HUES64 (cell line): Measurements from ENCODE around the gene SOX4. TPM values are rescaled to one million over a fixed set of nuclear protein-coding genes. Genes with fewer than 3 reads are reported as not detected.
"Not testable (repeated sequence)": the region's sequence is repeated elsewhere in the genome, so short reads cannot be mapped to it uniquely, and the experiment has no call there.

Source experiments
- H3K27ac ChIP-seq: 2 replicates; pipeline ENCODE4 v1.7.0; 2013; ENCODE audit warnings: low read depth, low read length, inconsistent platforms
- H3K27me3 ChIP-seq: 2 replicates; pipeline ENCODE4 v1.6.1; 2013; ENCODE audit warnings: mild to moderate bottlenecking, low read length; ENCODE audit not compliant: insufficient read depth
- H3K36me3 ChIP-seq: 2 replicates; pipeline ENCODE4 v1.6.1; 2013; ENCODE audit warnings: mild to moderate bottlenecking, low read length; ENCODE audit not compliant: insufficient read depth
- H3K4me1 ChIP-seq: 2 replicates; pipeline ENCODE4 v1.6.1; 2013; ENCODE audit warnings: mild to moderate bottlenecking, low read length, moderate library complexity; ENCODE audit not compliant: insufficient read depth
- H3K4me3 ChIP-seq: 2 replicates; pipeline ENCODE4 v1.5.1; 2013; ENCODE audit warnings: mild to moderate bottlenecking, low read length, moderate library complexity
- H3K9ac ChIP-seq: 2 replicates; pipeline ENCODE4 v1.6.1; 2013; ENCODE audit warnings: mild to moderate bottlenecking, low read depth, low read length
- H3K9me3 ChIP-seq: 2 replicates; pipeline ENCODE4 v1.6.1; 2013; ENCODE audit warnings: low read depth, low read length; ENCODE audit not compliant: insufficient read depth
- WGBS: fragments of 150-250, 120-280 bp; methylation state at CpG from one replicate; pipeline ENCODE4 v1.1.7; 2013; ENCODE audit warnings: missing lambda C conversion rate; 5-methylcytosine and 5-hydroxymethylcytosine counted together
- polyA plus RNA-seq, 2 experiments: library from polyadenylated mRNA; stranded (reverse); fragments of 50-300 nt; gene quantifications; one replicate each; pipeline ENCODE4 v1.2.3, GENCODE V29; 2013

Gene SOX4
- polyA plus RNA-seq (2013, experiment 1 of 2) = 60.3 TPM
- polyA plus RNA-seq (2013, experiment 2 of 2) = 73.4 TPM

DNA sequence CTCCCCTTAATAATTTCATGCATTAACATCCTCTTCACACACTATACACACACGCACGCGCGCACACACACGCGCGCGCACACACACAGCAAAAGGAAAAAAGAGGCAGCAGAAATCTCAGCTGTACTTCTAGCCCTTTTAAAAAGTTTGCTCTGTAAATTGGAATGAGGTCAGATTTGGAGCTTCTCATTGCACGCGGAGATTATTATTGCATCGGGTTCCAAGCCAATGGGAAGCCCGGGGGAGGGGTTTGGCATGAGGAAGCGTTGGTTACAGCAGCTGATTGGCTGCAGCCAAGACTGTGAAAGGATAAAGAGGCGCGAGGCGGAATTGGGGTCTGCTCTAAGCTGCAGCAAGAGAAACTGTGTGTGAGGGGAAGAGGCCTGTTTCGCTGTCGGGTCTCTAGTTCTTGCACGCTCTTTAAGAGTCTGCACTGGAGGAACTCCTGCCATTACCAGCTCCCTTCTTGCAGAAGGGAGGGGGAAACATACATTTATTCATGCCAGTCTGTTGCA, at the start of gene SOX4:
TSS of gene SOX4 (plus strand) at position 340 of the 515 bp plus-strand sequence. CDS start 784 bp downstream, outside the sequence.
- Histone ChIP-seq H3K4me1 (peaks cover 21% of the 10 kb centered on the region), H3K4me3 (peak within 1 kb of the TSS; percentile 88), H3K36me3 (peaks cover 29% of the 10 kb centered on the region), H3K9ac (peak within 1 kb of the TSS; percentile 93), H3K9me3 (no peaks in the 10 kb centered on the region), H3K27me3 (0 out of 2 replicates have a peak, but pooled peaks cover 2% of the 10 kb centered on the region), H3K27ac (peak within 1 kb of the TSS; percentile 67)
- 1% methylated on average over 19 of the region's 19 CpGs for WGBS

DNA sequence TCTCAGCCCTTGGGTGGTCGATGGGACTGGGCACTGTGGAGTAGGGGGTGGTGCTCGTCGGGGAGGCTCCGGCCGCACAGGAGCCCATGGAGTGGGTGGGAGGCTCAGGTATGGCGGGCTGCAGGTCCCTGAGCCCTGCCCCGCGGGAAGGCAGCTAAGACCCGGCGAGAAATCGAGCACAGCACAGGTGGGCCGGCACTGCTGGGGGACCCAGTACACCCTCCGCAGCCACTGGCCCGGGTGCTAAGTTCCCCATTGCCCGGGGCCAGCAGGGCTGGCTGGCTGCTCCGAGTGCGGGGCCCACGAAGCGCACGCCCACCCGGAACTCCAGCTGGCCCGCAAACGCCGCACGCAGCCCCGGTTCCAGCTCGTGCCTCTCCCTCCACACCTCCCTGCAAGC, 41.3 kb upstream of the SOX4 start:
- H3K4me3 ChIP-seq, H3K36me3 ChIP-seq, H3K27me3 ChIP-seq, H3K4me1 ChIP-seq, H3K9ac ChIP-seq, H3K27ac ChIP-seq: not testable (repeated sequence)
- H3K9me3 ChIP-seq = peaks cover 11% of the 10 kb centered on the region
- WGBS = 93% methylated on average over 27 of the region's 27 CpGs

- no peak overlapping the region for H3K27ac ChIP-seq
- no peak overlapping the region for H3K4me3 ChIP-seq
- H3K27me3 ChIP-seq = no peaks in the 10 kb centered on the region
- whole genome bisulfite sequencing = 98% methylated on average over 5 of the region's 5 CpGs
- H3K9me3 ChIP-seq = peaks cover 7% of the 10 kb centered on the region
- no peak overlapping the region for H3K9ac ChIP-seq
- H3K36me3 ChIP-seq = no peaks in the 10 kb centered on the region
- peaks cover 4% of the 10 kb centered on the region for H3K4me1 ChIP-seq
These were observed 39.3 kb upstream of the SOX4 start for GRCh38 chr6:21554286-21554685.

DNA sequence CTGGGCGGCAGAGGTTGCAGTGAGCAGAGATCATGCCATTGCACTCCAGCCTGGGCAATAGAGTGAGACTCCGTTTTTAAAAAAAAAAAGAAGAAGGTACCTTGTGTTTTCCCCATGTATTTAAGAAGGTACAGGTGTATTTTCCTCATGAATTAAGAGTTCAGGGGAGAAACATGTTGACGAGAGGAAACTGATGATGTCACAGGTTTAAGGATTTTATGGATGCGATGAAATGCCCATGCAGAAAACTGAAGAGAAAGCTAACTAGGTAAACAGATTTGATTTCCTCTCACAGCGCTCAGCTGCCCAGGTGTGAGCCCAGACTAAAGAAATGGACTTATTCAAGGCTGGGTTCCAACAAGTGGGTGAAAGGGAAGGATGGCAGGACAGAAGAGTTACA, 38.4 kb upstream of the SOX4 start:
- no peak overlapping the region for H3K4me3 ChIP-seq
- no peaks in the 10 kb centered on the region for H3K27me3 ChIP-seq
- 95% methylated on average over 5 of the region's 5 CpGs for WGBS
- no peak overlapping the region for H3K9ac ChIP-seq
- no peak overlapping the region for H3K27ac ChIP-seq
- no peaks in the 10 kb centered on the region for H3K36me3 ChIP-seq
- H3K4me1 ChIP-seq = peaks cover 4% of the 10 kb centered on the region
- H3K9me3 ChIP-seq = 0 out of 2 replicates have a peak, but pooled peaks cover under 1% of the 10 kb centered on the region

DNA sequence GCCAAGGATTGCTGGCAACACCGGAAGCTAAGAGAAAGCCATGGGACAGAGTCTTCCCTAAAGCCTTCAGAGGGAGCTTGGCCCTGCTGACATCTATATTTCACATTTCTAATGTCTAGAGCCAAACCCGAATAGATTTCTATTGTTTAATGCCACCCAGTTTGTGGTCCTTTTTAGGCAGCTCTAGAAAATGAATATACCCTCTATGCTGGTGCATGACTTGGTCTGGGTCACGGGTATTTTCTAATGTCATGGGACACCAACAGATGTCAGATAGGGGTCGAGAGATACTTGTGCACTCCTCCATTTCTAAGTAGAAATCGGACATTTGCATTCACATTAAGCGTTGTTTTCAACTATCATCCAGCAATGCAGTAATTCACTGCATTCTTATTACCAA, 37.0 kb upstream of the SOX4 start:
- Histone ChIP-seq H3K27ac (no peak overlapping the region), H3K9me3 (no peaks in the 10 kb centered on the region), H3K9ac (no peak overlapping the region), H3K36me3 (no peaks in the 10 kb centered on the region), H3K4me3 (no peak overlapping the region), H3K27me3 (no peaks in the 10 kb centered on the region), H3K4me1 (peaks cover 4% of the 10 kb centered on the region)
- 93% methylated on average over 6 of the region's 6 CpGs for WGBS

GRCh38 chr6:21556968-21557721, 36.4 kb upstream of the SOX4 start:
- Histone ChIP-seq H3K9me3 (no peaks in the 10 kb centered on the region), H3K9ac (no peak overlapping the region), H3K36me3 (no peaks in the 10 kb centered on the region), H3K4me1 (peaks cover 4% of the 10 kb centered on the region), H3K27me3 (no peaks in the 10 kb centered on the region), H3K4me3 (no peak overlapping the region), H3K27ac (no peak overlapping the region)
- 98% methylated on average over 4 of the region's 5 CpGs for WGBS

DNA sequence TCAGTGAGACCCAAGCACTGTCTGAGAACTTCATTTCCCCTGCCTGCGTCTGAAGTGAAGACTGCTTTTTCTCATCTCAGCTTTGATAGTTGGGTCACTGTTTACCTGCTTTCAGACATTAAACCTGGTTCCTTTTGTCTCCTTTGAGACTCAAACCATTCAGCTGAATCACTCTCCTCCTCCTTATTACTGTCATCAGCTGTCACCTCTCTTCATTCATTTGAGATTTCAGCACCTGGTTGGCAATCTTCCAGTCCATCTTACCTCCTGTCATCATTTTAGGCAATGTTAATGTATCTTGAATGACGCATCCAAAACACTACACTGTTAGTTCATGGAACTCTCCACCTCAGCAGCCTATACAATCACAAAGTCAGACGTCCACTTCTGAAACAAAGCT, 34.3 kb upstream of the SOX4 start:
- Histone ChIP-seq H3K36me3 (no peaks in the 10 kb centered on the region), H3K9me3 (no peaks in the 10 kb centered on the region), H3K27ac (no peak overlapping the region), H3K4me1 (no peaks in the 10 kb centered on the region), H3K27me3 (no peaks in the 10 kb centered on the region), H3K9ac (no peak overlapping the region), H3K4me3 (no peak overlapping the region)
- 92% methylated on average over 3 of the region's 3 CpGs for WGBS

- H3K27me3 ChIP-seq = no peaks in the 10 kb centered on the region
- no peak overlapping the region for H3K27ac ChIP-seq
- no peaks in the 10 kb centered on the region for H3K9me3 ChIP-seq
- H3K4me1 ChIP-seq = no peaks in the 10 kb centered on the region
- no peak overlapping the region for H3K4me3 ChIP-seq
- WGBS = 96% methylated on average over 2 of the region's 2 CpGs
- H3K9ac ChIP-seq = no peak overlapping the region
- H3K36me3 ChIP-seq = no peaks in the 10 kb centered on the region
These were observed 33.3 kb upstream of the SOX4 start for GRCh38 chr6:21560249-21560648.

GRCh38 chr6:21565431-21565830, 28.1 kb upstream of the SOX4 start:
- Histone ChIP-seq H3K27ac (no peak overlapping the region), H3K9ac (no peak overlapping the region), H3K36me3 (no peaks in the 10 kb centered on the region), H3K4me1 (no peaks in the 10 kb centered on the region), H3K4me3 (no peak overlapping the region), H3K9me3 (no peaks in the 10 kb centered on the region), H3K27me3 (no peaks in the 10 kb centered on the region)
- WGBS = no CpG with 5 or more reads among the region's 1 CpG

- Histone ChIP-seq H3K27ac (no peak overlapping the region), H3K36me3 (no peaks in the 10 kb centered on the region), H3K27me3 (no peaks in the 10 kb centered on the region), H3K9ac (no peak overlapping the region), H3K4me1 (no peaks in the 10 kb centered on the region), H3K4me3 (no peak overlapping the region), H3K9me3 (peaks cover 10% of the 10 kb centered on the region; the same call in 1 of the 2 replicates)
These were observed 15.0 kb upstream of the SOX4 start for GRCh38 chr6:21578523-21578922.

GRCh38 chr6:21582651-21583050, 10.9 kb upstream of the SOX4 start:
- Histone ChIP-seq H3K27ac (no peak overlapping the region), H3K36me3 (no peaks in the 10 kb centered on the region), H3K4me1 (0 out of 2 replicates have a peak, but pooled peaks cover 3% of the 10 kb centered on the region), H3K9ac (no peak overlapping the region), H3K27me3 (peaks cover 20% of the 10 kb centered on the region), H3K4me3 (no peak overlapping the region), H3K9me3 (peaks cover 10% of the 10 kb centered on the region; the same call in 1 of the 2 replicates)
